T1000 (cell line): ENCODE measurements around the gene SLC34A3.

Experiments used
- DNase-seq: peaks from one replicate; lab custom pipeline; 2025; ENCODE audit warnings: mixed read lengths; lab: John Stamatoyannopoulos, UW

Gene SLC34A3

GRCh38 chr9:137230705-137231371 lies at the start of gene SLC34A3:
Gene SLC34A3, plus strand, starts transcription at chr9:137230901. Its CDS starts 802 bp downstream, at chr9:137231703.
- no peak for DNase-seq

DNA sequence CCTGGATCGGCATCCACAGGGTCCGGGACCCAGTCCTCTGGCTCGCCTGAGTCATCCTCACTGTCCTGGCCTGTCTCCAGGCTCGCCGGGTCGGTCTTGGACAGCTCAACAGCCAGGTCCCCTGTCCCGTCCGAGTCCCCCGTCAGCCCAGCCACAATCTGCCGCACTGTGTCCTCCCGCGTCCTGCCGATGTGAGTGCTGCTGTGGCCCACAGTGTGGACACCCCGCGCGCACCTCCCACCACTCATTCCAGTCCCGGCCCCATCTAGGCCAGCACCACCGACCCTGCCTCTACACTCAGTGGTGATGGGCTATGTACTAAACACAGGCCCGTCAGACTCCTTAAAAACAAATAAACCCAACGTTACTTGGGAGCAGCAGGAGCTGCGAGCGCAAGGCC lies 49.0 kb upstream of the SLC34A3 start:
- DNase-seq = no peak

GRCh38 chr9:137182836-137183235 lies 47.9 kb upstream of the SLC34A3 start:
- no peak for DNase-seq

GRCh38 chr9:137183980-137184595 lies 46.6 kb upstream of the SLC34A3 start:
- DNase-seq = no peak

- no peak for DNase-seq
These were observed 45.6 kb upstream of the SLC34A3 start for GRCh38 chr9:137184881-137185660.

GRCh38 chr9:137185921-137186320 lies 44.8 kb upstream of the SLC34A3 start:
- DNase-seq = no peak

- DNase-seq = no peak
These were observed 44.3 kb upstream of the SLC34A3 start for GRCh38 chr9:137186385-137186784.

DNA sequence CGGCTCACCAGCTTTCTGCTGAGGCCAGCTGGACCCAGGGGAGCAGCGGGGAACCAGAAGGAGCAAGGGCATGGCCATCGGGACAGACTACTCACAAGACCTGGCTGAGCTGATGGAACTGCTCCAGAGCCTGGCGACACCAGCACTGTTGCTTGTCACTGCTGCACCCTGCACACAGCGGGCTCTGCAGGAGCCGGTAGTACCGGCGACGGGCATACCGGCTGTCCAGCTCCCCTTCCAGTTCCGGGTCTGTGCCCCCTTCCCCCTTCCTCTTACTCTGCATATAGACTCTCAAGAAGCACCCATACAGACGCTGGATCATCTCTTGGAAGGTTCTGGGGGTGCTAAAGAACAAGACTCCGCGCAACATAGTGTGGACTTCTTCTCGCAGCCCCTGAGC lies 43.3 kb upstream of the SLC34A3 start:
- no peak for DNase-seq

- DNase-seq = no peak
These were observed 42.6 kb upstream of the SLC34A3 start for GRCh38 chr9:137188086-137188489.

- DNase-seq = peak; percentile 88
These were observed 42.0 kb upstream of the SLC34A3 start, which contains the start of the genes ANAPC2 and SSNA1 for GRCh38 chr9:137188490-137189296. Gene ANAPC2, minus strand, starts transcription at chr9:137188560. Its CDS starts 28 bp downstream, at chr9:137188532. Gene SSNA1, plus strand, starts transcription at chr9:137188676. Its CDS starts 51 bp downstream, at chr9:137188727.

DNA sequence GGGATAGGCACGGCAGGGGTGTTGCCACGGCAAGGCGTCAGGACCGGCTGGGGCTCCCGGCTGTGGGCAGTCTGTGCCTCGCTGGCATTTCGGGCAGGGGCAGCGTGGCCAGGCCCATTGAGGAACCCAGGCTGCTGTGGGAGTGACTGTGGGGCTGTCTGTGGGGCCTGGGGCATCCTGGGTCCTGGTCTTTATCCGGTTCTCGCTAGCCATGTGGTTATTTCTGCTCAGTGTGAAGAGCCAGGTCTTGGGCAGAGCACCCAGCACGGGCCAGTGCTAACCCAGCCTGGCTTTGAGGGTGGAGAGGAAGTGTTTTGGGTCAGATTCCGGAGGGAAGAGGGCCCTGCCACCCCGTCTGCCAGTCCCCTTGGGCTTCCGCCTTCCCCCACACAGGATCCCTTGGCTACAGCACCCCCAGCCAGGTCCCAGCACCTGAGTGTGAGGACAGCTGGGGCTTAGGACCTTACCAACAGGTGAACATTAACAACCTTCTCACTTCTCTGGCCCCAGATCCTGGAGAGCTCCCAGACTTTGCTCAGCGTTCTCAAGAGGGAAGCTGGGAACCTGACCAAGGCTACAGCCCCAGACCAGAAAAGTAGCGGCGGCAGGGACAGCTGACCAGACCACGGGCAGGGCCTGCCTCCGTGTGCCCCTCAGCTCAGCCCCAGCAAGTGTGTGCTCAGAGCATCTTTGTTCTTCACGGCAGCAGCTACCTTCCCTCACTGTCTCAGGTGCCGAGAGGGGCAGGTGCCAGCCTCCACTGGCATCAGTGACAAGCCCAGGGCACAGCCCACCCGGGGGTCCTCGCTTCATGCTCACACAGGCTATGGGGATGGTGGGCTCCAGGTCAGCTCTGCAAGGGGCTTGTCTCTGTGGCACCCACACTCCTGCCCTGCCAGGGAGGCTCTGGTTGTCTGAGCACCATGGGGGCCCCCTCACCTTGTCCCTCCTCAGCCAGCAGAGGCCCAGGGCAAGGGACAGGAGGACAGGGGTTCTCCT lies 41.1 kb upstream of the SLC34A3 start:
- no peak for DNase-seq

GRCh38 chr9:137190315-137190856 lies 40.3 kb upstream of the SLC34A3 start:
- DNase-seq = no peak

DNA sequence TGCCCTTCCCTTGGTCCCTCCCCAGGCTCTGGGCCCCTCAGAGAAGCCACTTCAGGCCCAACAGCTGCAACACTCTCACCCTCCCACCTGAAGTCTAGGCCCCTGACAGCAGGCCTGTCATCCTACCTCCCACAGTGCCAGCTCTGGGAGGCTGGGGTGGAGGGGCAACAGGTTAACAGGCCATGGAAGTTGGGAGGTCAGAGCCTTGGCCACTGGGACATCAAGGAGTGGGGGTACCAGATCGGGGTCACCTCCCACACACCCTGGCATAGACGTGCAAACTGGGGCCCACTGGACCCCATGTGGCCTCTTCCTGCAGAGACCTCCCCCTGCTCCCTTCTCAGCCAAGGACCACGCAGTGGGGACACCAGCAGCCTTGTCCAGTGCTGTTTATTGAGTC lies 39.5 kb upstream of the SLC34A3 start:
- no peak for DNase-seq

- DNase-seq = no peak
These were observed 38.8 kb upstream of the SLC34A3 start for GRCh38 chr9:137191691-137192447.

GRCh38 chr9:137192448-137192780 lies 38.3 kb upstream of the SLC34A3 start:
- DNase-seq = no peak

GRCh38 chr9:137192859-137193258 lies 37.8 kb upstream of the SLC34A3 start:
- DNase-seq = no peak

- DNase-seq = no peak
These were observed 36.9 kb upstream of the SLC34A3 start for GRCh38 chr9:137193771-137194170.

- no peak for DNase-seq
These were observed 36.3 kb upstream of the SLC34A3 start for GRCh38 chr9:137194388-137194787.

- no peak for DNase-seq
These were observed 35.8 kb upstream of the SLC34A3 start for GRCh38 chr9:137194909-137195308.
